ENCODE measurements around the gene HOXA3. TPM values are rescaled to one million over a fixed set of nuclear protein-coding genes. Genes with fewer than 3 reads are reported as not detected.

Gene HOXA3
- total and polyA plus RNA-seq, 4 donors, result 6.2 to 36.9 (median 19.0) TPM

GRCh38 chr7:27114881-27115220 lies 37.5 kb downstream of the HOXA3 start:
- Histone ChIP-seq H3K27me3 (ENCODE audit: control insufficient read depth, insufficient read depth, low read length) (peaks cover 9% of the 10 kb centered on the region), H3K9me3 (ENCODE audit: control insufficient read depth, insufficient read depth, low read length) (no peaks in the 10 kb centered on the region), H3K27ac (ENCODE audit: low read depth, low read length) (peak overlapping the region; percentile 98), H3K4me1 (ENCODE audit: control insufficient read depth, insufficient read depth, low read length) (peaks cover 58% of the 10 kb centered on the region), H3K36me3 (ENCODE audit: control insufficient read depth, insufficient read depth, low read length) (peaks cover 28% of the 10 kb centered on the region), H3K4me3 (ENCODE audit: low read depth, low read length) (peak overlapping the region; percentile 65)
- DNase-seq (ENCODE audit: low read depth in 4 of 6, low spot score in 6 of 6), result no peak
- 16% methylated on average over 4 of the region's 6 CpGs for WGBS (ENCODE audit: insufficient coverage)

DNA sequence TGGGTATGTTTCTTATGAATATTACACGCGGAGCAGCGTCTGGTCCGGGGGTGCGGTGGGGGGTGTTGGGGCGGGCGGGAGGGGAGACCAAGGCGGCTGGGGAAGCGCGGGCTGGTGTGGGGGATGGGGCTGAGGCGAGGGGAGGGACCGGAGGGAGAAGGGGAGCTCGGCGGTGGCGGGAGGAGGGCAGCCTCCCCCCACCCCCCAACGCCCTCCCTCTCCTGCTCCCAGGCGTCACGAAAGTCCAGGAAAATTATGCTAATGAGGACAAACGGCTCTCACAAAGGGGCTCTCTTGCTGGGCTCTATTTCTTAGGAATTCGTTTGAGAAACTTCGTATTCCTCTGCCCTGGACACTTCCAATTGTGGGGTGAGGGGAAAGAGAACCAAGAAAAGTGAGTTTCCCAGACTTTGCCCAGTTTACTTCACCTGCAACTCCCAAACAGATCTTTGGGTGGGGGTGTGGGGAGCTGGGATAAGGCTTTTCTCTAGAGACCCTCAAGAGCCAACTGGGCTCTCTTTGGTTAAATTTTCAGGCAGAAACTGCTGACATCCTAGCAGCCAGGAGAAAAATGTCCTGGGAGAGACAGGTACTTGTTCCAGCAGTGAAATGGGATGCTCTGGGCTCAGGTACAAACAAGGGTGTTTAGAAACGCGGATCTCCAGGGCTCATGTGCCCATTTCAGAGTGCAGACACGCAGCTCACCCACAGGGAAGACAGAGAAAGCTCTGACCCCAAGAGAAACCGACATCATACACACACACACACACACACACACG lies 38.2 kb downstream of the HOXA3 start:
- Histone ChIP-seq H3K36me3 (ENCODE audit: control insufficient read depth, insufficient read depth, low read length) (peaks cover 29% of the 10 kb centered on the region), H3K27me3 (ENCODE audit: control insufficient read depth, insufficient read depth, low read length) (peaks cover 9% of the 10 kb centered on the region), H3K27ac (ENCODE audit: low read depth, low read length) (peak overlapping the region; percentile 98), H3K9me3 (ENCODE audit: control insufficient read depth, insufficient read depth, low read length) (no peaks in the 10 kb centered on the region), H3K4me3 (ENCODE audit: low read depth, low read length) (peak overlapping the region; percentile 65), H3K4me1 (ENCODE audit: control insufficient read depth, insufficient read depth, low read length) (peaks cover 61% of the 10 kb centered on the region)
- WGBS (ENCODE audit: insufficient coverage), result 20% methylated on average over 1 of the region's 26 CpGs
- peak in 2 of 6 donors; percentile 73 to 85 for DNase-seq (ENCODE audit: low read depth in 4 of 6, low spot score in 6 of 6)

DNA sequence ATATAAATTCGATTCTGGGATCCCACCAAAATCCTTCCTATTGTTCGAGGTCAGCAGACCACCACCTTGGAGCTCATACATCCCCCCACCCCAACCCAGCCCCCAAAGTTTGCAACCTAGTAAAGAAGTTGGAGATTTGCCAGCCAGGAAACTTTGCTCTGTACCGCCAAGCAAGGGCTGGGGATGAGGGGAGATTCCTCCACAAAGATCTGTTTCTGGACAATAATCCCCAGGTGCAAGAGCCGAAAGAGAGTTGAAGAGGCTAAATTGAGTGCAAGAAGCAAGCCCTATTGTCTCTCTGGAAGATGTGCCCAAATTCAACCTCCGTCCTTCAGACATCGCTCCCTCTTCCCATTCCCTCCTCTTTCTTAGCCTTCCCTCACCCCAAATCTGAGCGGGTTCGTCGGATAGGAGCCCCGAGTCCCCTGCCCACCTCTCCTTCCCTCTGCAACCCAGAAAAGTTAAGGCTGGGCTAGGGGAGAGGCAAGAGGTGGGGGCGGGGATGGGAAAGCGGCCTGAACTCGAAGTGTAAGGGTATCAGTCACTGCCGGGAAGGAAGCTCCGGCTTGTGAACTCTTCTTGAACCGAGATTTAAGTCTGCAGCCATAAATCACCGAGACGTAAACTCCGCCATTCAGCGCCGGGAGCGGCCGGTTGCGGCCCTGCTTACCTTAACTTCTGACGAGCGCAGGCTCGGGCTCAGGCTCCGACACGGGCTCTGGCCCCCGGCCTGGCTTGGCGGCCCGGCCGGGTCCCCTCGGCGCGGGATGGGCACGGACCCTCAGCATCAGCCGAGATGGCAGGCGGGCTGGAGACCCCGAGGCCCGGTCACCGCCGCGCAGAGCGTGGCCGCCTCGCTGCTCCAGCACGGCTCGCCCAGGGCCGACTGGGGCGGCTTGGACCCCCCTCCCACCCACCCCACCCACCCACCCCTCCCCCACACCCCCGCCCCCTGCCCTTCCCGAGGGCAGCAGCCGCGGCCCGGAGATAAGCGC lies 39.1 kb downstream of the HOXA3 start:
- Histone ChIP-seq H3K4me1 (ENCODE audit: control insufficient read depth, insufficient read depth, low read length) (peaks cover 62% of the 10 kb centered on the region), H3K27me3 (ENCODE audit: control insufficient read depth, insufficient read depth, low read length) (peaks cover 6% of the 10 kb centered on the region), H3K27ac (ENCODE audit: low read depth, low read length) (peak overlapping the region; percentile 98), H3K9me3 (ENCODE audit: control insufficient read depth, insufficient read depth, low read length) (no peaks in the 10 kb centered on the region), H3K36me3 (ENCODE audit: control insufficient read depth, insufficient read depth, low read length) (peaks cover 31% of the 10 kb centered on the region), H3K4me3 (ENCODE audit: low read depth, low read length) (peak overlapping the region; percentile 65)
- peak in 3 of 6 donors; percentile 2 to 91 (median 81) for DNase-seq (ENCODE audit: low read depth in 4 of 6, low spot score in 6 of 6)
- 5% methylated on average over 32 of the region's 57 CpGs for WGBS (ENCODE audit: insufficient coverage)

- H3K36me3 ChIP-seq (ENCODE audit: control insufficient read depth, insufficient read depth, low read length), result peaks cover 30% of the 10 kb centered on the region
- H3K4me3 ChIP-seq (ENCODE audit: low read depth, low read length), result peak overlapping the region; percentile 65
- H3K4me1 ChIP-seq (ENCODE audit: control insufficient read depth, insufficient read depth, low read length), result peaks cover 60% of the 10 kb centered on the region
- no peaks in the 10 kb centered on the region for H3K9me3 ChIP-seq (ENCODE audit: control insufficient read depth, insufficient read depth, low read length)
- H3K27me3 ChIP-seq (ENCODE audit: control insufficient read depth, insufficient read depth, low read length), result peaks cover 5% of the 10 kb centered on the region
- peak in 1 of 6 donors; percentile 43 for DNase-seq (ENCODE audit: low read depth in 4 of 6, low spot score in 6 of 6)
- H3K27ac ChIP-seq (ENCODE audit: low read depth, low read length), result peak overlapping the region; percentile 98
- WGBS (ENCODE audit: insufficient coverage), result no CpG with 5 or more reads among the region's 4 CpGs
Measured at GRCh38 chr7:27112361-27112760, 40.0 kb downstream of the HOXA3 start.

GRCh38 chr7:27111751-27112277 lies 40.6 kb downstream of the HOXA3 start:
- H3K27me3 ChIP-seq (ENCODE audit: control insufficient read depth, insufficient read depth, low read length), result no peaks in the 10 kb centered on the region
- peak in 3 of 6 donors; percentile 4 to 87 (median 64) for DNase-seq (ENCODE audit: low read depth in 4 of 6, low spot score in 6 of 6)
- peaks cover 55% of the 10 kb centered on the region for H3K4me1 ChIP-seq (ENCODE audit: control insufficient read depth, insufficient read depth, low read length)
- H3K27ac ChIP-seq (ENCODE audit: low read depth, low read length), result peak overlapping the region; percentile 98
- WGBS (ENCODE audit: insufficient coverage), result no CpG with 5 or more reads among the region's 4 CpGs
- H3K4me3 ChIP-seq (ENCODE audit: low read depth, low read length), result peak overlapping the region; percentile 65
- no peaks in the 10 kb centered on the region for H3K9me3 ChIP-seq (ENCODE audit: control insufficient read depth, insufficient read depth, low read length)
- peaks cover 26% of the 10 kb centered on the region for H3K36me3 ChIP-seq (ENCODE audit: control insufficient read depth, insufficient read depth, low read length)

DNA sequence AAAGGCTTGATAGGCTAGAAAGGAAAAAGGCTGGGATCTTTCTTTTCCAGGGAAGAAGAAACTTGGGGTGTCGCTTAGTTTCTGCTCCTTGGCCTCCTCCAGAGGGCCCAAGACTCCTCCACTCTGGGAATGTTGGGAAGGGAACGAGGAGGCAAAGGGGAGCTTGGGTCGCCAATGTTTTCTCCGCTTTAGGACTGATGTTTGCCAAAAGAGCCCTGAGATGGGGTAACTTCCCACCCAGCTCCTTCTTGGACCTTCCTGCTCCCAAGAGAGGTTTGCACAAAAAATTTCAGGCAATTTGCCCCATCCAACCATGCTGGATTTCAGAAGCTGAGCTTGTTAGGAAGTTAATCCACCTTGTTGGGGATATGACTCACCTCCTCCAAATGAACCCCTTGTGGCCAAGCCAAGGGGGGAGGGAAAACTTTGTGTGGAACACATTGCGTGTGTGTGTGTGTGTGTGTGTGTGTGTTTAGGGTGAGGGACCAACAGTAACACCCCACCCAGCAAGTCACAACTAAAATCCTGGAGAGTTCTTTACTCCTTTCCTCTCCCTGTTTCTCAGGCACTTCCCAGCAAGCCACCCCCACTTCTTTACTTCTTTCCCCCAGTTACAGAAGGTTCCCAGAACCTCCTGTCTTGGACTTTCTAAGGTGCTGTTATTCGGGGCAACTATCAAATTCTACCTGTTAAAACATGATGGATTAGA lies 41.2 kb downstream of the HOXA3 start:
- DNase-seq (ENCODE audit: low read depth in 4 of 6, low spot score in 6 of 6), result peak in 2 of 6 donors; percentile 42 to 49
- H3K4me3 ChIP-seq (ENCODE audit: low read depth, low read length), result peak overlapping the region; percentile 65
- WGBS (ENCODE audit: insufficient coverage), result 0% methylated on average over 1 of the region's 6 CpGs
- H3K9me3 ChIP-seq (ENCODE audit: control insufficient read depth, insufficient read depth, low read length), result no peaks in the 10 kb centered on the region
- peaks cover 30% of the 10 kb centered on the region for H3K36me3 ChIP-seq (ENCODE audit: control insufficient read depth, insufficient read depth, low read length)
- peak overlapping the region; percentile 98 for H3K27ac ChIP-seq (ENCODE audit: low read depth, low read length)
- H3K4me1 ChIP-seq (ENCODE audit: control insufficient read depth, insufficient read depth, low read length), result peaks cover 61% of the 10 kb centered on the region
- peaks cover 4% of the 10 kb centered on the region for H3K27me3 ChIP-seq (ENCODE audit: control insufficient read depth, insufficient read depth, low read length)

- peak in 3 of 6 donors; percentile 36 to 98 (median 88) for DNase-seq (ENCODE audit: low read depth in 4 of 6, low spot score in 6 of 6)
- Histone ChIP-seq H3K4me1 (ENCODE audit: control insufficient read depth, insufficient read depth, low read length) (peaks cover 60% of the 10 kb centered on the region), H3K4me3 (ENCODE audit: low read depth, low read length) (peak overlapping the region; percentile 65), H3K9me3 (ENCODE audit: control insufficient read depth, insufficient read depth, low read length) (no peaks in the 10 kb centered on the region), H3K36me3 (ENCODE audit: control insufficient read depth, insufficient read depth, low read length) (peaks cover 23% of the 10 kb centered on the region), H3K27ac (ENCODE audit: low read depth, low read length) (peak overlapping the region; percentile 98), H3K27me3 (ENCODE audit: control insufficient read depth, insufficient read depth, low read length) (peaks cover 4% of the 10 kb centered on the region)
- 7% methylated on average over 66 of the region's 66 CpGs for WGBS (ENCODE audit: insufficient coverage)
Measured at GRCh38 chr7:27110186-27111031, 42.0 kb downstream of the HOXA3 start.

DNA sequence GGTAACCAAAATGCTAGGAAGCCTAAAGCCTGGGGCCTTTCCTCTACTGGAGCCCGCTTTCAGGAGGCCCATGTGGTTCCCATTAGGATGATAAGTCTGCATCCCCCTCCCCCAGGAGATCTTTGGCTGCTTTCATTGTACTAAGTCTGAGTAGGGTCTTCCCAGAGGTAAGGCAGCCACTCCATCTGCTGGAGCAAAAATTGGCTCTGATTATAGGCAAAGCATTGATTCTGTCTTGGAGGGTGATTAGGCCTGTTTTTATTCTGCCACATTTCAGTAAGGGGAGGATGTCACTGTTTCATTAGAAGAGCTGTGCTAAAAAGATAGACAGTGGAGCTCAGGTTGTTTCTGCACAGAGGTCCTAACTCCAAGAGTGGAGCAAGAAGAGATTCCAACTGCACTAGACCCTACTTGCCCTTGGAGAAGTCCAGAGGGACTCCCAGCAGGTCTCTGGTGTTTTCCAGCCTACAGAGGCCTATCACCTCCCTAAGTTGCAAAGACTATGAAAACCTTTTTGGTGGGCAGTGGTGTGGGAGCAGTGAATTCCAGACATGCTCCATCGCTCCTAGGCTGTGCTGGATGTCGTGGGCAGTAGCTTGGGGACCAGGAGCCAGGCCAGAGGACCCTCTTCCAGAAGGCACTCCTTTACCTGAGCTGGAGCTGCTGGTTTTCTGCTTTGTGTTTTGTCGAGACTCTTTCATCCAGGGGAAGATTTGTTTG lies 42.8 kb downstream of the HOXA3 start:
- H3K9me3 ChIP-seq (ENCODE audit: control insufficient read depth, insufficient read depth, low read length), result no peaks in the 10 kb centered on the region
- peaks cover 4% of the 10 kb centered on the region for H3K27me3 ChIP-seq (ENCODE audit: control insufficient read depth, insufficient read depth, low read length)
- peak overlapping the region; percentile 98 for H3K27ac ChIP-seq (ENCODE audit: low read depth, low read length)
- peak in 3 of 6 donors; percentile 28 to 87 (median 54) for DNase-seq (ENCODE audit: low read depth in 4 of 6, low spot score in 6 of 6)
- H3K4me3 ChIP-seq (ENCODE audit: low read depth, low read length), result no peak overlapping the region
- peaks cover 63% of the 10 kb centered on the region for H3K4me1 ChIP-seq (ENCODE audit: control insufficient read depth, insufficient read depth, low read length)
- WGBS (ENCODE audit: insufficient coverage), result 48% methylated on average over 3 of the region's 4 CpGs
- H3K36me3 ChIP-seq (ENCODE audit: control insufficient read depth, insufficient read depth, low read length), result peaks cover 22% of the 10 kb centered on the region

All from spinal cord (tissue), 10 donors.